SJSA1 (cell line): ENCODE measurements around the gene ZBBX. TPM values are rescaled to one million over a fixed set of nuclear protein-coding genes. Genes with fewer than 3 reads are reported as not detected.

Source experiments
- DNase-seq, 2 experiments: peaks; one replicate each; pipeline ENCODE4 v3.0.0-alpha.2; 2015 to 2020; ENCODE audit warnings: low spot score in 2 of 2, low read depth in 1 of 2
- H3K27ac ChIP-seq: fragments of 250-450 bp; sonication (Bioruptor Pico); 2 replicates; pipeline ENCODE4 v1.5.1; 2020; ENCODE audit warnings: mild to moderate bottlenecking, moderate library complexity
- H3K27me3 ChIP-seq: fragments of 250-450 bp; sonication (Bioruptor Pico); replicated peaks from 2 replicates; pipeline ENCODE4 v1.5.1; 2020; ENCODE audit warnings: mild to moderate bottlenecking, moderate library complexity
- H3K36me3 ChIP-seq: fragments of 250-450 bp; sonication (Bioruptor Pico); 2 replicates; pipeline ENCODE4 v1.5.1; 2020; ENCODE audit warnings: mild to moderate bottlenecking
- H3K4me1 ChIP-seq: fragments of 250-450 bp; sonication (Bioruptor Pico); replicated peaks from 2 replicates; pipeline ENCODE4 v1.6.1; 2021; ENCODE audit warnings: mild to moderate bottlenecking
- H3K4me3 ChIP-seq: fragments of 250-450 bp; sonication (Bioruptor Pico); 2 replicates; pipeline ENCODE4 v1.5.1; 2020; ENCODE audit warnings: mild to moderate bottlenecking
- H3K9me3 ChIP-seq: fragments of 250-450 bp; sonication (Bioruptor Pico); replicated peaks from 2 replicates; pipeline ENCODE4 v1.5.1; 2020; ENCODE audit warnings: mild to moderate bottlenecking
- total RNA-seq: library from RNA; depleted of rRNA; stranded (reverse); fragments of >200 nt; shearing (Covaris generic); gene quantifications from 2 replicates; pipeline ENCODE4 v1.2.3, GENCODE V29; 2014

Gene ZBBX
- total RNA-seq, 1 experiment from 2014 or later, result not detected

DNA sequence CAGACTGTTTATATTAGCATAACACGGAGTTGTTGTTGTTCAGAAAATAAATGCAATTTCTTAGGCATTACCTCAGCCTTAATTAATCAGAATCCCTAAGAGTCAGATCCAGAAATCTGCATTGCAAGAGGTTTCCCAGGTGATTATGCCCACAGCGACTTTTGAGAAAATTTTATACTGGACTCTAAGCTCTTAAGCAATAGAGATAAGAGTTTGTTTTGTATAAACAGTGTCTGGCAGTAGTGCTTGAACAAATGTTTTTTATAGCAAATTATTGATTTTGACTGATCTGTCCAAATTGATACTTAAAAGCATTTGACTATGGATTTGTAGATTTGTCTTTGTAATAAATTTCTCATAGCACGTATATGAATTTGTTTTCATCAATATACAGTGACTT, 92.8 kb downstream of the ZBBX start:
- Histone ChIP-seq H3K36me3 (no peaks in the 10 kb centered on the region), H3K27ac (no peak overlapping the region), H3K9me3 (no peaks in the 10 kb centered on the region), H3K4me3 (no peak overlapping the region), H3K27me3 (no peaks in the 10 kb centered on the region), H3K4me1 (no peaks in the 10 kb centered on the region)
- no peak for DNase-seq

DNA sequence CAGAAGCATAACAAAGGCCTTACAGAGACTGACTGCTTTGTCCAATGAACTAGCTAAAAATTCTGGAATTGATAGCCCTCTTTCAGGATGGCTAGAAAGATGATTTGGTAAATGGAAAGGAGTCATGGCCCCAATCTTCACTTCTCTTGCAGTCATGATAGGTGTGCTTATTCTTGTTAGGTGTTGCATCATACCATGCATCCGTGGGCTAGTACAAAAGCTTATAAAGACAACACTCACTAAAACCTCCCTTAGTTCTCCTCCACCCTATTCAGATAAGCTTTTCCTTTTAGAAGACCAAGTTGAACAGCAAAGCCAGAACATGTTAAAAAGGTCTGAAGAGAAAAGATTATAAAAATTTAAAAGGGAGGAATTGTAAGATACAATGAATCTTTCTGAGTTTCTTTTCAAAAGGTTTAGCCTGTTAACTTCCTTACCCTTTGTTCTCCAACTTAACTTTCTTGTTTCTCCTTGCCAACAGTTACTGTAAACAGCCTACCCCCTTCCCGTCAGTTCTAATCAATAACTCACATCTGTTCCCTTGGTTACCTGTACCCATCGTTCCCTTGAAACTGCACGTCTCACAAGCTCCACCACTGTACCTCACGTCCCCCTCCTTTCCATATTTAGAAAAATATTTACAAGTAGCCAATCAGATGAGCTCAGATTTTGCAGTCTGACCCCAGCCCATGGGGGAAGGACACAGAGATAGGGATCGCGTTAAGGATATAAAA, 105.8 kb downstream of the ZBBX start:
- H3K27ac ChIP-seq, result no peak overlapping the region
- no peaks in the 10 kb centered on the region for H3K9me3 ChIP-seq
- no peaks in the 10 kb centered on the region for H3K4me1 ChIP-seq
- no peaks in the 10 kb centered on the region for H3K27me3 ChIP-seq
- H3K36me3 ChIP-seq, result no peaks in the 10 kb centered on the region
- no peak overlapping the region for H3K4me3 ChIP-seq
- no peak for DNase-seq

DNA sequence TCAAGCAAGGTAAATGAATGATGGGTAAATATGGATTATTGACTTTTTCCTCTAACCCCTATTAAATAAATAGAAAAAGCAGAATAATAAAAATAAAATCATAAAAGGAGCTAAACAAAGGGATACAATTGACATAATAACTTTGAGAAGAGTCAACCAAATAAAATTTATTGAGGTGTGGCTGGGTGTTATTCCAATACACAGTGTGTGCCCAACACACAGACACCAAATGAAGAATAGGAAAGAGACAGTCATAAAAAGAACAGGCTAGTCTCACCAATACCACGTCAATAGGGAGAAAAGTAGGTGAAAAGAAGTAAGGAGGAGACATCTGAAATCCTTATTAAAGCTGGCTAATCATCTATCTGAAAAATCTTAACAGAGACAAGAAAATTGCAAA, 127.1 kb downstream of the ZBBX start:
- H3K27ac ChIP-seq, result no peak overlapping the region
- no peak for DNase-seq
- no peaks in the 10 kb centered on the region for H3K9me3 ChIP-seq
- no peaks in the 10 kb centered on the region for H3K4me1 ChIP-seq
- no peak overlapping the region for H3K4me3 ChIP-seq
- no peaks in the 10 kb centered on the region for H3K27me3 ChIP-seq
- H3K36me3 ChIP-seq, result no peaks in the 10 kb centered on the region

DNA sequence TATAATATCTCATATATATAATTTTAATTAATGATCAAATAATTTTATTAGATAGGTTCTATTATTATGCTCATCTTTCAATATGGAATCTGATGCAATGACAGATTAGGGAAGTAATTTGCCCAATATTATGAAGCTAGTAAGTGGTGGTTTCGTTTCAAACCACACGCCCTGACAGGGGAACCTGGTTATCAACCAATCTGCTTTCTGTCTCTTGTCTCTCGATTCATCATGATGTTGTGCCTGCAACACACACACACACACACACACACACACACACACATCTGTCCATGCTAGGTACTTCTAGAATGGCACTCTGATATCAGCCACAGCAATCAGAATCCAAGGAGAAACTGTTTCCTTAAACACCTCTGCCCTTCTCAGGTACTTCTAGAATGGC, 128.4 kb downstream of the ZBBX start:
- no peaks in the 10 kb centered on the region for H3K9me3 ChIP-seq
- no peak for DNase-seq
- H3K4me1 ChIP-seq, result no peaks in the 10 kb centered on the region
- H3K27ac ChIP-seq, result no peak overlapping the region
- no peaks in the 10 kb centered on the region for H3K36me3 ChIP-seq
- no peak overlapping the region for H3K4me3 ChIP-seq
- H3K27me3 ChIP-seq, result no peaks in the 10 kb centered on the region

DNA sequence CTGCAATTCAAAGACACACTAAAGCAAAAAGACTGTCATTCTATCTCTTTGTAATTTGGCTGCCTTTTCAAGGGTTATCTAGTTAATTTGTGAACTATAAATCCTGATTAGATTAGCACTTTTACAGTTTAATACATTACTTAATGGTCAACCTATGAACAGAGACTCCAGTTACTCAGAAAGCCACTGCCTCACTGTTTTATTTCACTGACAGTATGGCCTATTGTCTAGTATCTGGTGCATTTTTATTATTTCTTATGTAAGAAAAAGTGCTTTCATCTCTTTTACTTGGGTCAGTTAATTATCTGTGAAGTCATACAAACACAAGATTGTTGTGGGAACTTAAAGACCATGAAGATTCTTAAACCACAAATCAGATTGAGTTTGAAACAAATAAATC, 133.8 kb downstream of the ZBBX start:
- Histone ChIP-seq H3K27me3 (no peaks in the 10 kb centered on the region), H3K27ac (no peak overlapping the region), H3K4me1 (no peaks in the 10 kb centered on the region), H3K4me3 (no peak overlapping the region), H3K9me3 (no peaks in the 10 kb centered on the region), H3K36me3 (no peaks in the 10 kb centered on the region)
- DNase-seq, result no peak

DNA sequence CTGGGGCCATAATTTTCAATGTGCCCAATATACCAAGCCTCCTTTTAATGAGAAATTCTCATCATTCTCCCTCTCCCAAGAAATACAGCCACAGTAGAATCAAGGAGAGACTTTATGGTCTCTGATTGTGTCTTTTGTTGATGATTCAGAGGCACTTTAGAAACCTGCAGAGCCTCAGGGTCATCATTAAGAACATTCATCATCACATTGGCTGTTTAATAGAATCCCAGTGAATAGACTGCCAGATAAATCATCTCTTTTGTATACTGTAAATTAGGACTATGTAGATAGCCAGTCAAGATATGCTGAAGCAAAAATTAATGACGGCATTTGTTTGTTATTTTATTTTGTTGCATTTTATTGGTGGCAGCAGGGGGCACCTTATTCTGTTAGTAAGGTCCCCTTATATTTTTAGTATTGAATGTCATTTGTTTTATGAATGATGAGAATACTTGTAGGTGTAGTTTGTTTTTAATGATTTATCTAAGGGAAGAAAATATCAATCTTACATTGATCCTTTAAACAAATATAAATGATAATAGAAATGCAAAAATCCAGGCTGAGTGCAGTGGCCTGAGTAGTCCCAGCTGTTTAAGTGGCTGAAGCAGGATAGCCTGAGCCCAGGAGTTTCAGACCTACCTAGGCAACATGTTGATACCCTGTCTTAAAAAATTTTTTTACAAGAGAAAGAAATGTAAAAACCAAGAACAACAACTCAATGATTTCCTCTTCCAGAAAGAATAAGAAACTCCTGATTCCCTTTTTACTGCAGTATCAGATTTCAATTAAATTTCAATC, 138.8 kb downstream of the ZBBX start:
- Histone ChIP-seq H3K27me3 (no peaks in the 10 kb centered on the region), H3K4me3 (no peak overlapping the region), H3K27ac (no peak overlapping the region), H3K36me3 (no peaks in the 10 kb centered on the region), H3K4me1 (no peaks in the 10 kb centered on the region), H3K9me3 (no peaks in the 10 kb centered on the region)
- DNase-seq, result no peak

DNA sequence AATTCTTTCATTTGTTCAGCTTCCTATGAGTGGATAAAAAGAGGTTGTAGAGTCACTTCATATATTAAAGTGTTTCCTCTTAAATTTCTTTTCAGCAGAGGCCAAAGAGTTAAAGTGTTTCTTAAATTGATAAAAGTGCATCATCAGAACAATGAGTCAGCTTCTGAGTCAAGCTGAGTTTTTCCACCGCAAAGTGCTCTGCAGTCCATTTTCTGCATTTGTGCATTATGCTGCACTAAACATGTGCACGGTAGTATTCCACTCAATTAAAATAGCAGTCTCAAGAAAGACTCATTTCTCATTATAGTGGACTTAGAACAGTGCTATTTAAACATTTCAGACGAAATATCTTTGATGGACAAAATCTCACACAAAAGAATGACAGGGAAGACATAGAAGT, 152.0 kb downstream of the ZBBX start:
- no peak for DNase-seq
- H3K36me3 ChIP-seq, result no peaks in the 10 kb centered on the region
- H3K27ac ChIP-seq, result no peak overlapping the region
- H3K27me3 ChIP-seq, result no peaks in the 10 kb centered on the region
- H3K9me3 ChIP-seq, result 0 out of 2 replicates have a peak, but pooled peaks cover 2% of the 10 kb centered on the region
- H3K4me1 ChIP-seq, result no peaks in the 10 kb centered on the region
- no peak overlapping the region for H3K4me3 ChIP-seq

DNA sequence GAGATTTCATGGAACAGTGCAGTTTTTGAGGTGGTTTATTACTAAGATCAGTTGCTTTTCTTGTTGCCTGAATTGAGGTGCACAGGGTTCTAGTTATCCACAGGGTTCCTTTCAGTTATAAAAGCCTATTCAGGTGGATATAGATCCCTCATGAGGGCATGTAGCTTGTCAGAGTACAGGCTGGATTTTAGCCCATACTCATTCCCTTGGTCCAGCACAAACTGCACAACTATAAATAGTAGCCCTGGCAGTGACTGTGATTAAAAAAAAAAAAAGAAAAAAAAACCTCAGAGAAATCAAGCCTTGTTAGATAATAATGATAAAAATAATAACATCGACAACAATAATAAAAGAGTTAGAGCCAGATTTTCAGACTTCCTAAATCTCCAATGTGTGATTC, 154.3 kb downstream of the ZBBX start:
- H3K9me3 ChIP-seq, result 0 out of 2 replicates have a peak, but pooled peaks cover 2% of the 10 kb centered on the region
- DNase-seq, result no peak
- no peaks in the 10 kb centered on the region for H3K27me3 ChIP-seq
- H3K36me3 ChIP-seq, result no peaks in the 10 kb centered on the region
- H3K4me1 ChIP-seq, result no peaks in the 10 kb centered on the region
- H3K27ac ChIP-seq, result no peak overlapping the region
- no peak overlapping the region for H3K4me3 ChIP-seq

DNA sequence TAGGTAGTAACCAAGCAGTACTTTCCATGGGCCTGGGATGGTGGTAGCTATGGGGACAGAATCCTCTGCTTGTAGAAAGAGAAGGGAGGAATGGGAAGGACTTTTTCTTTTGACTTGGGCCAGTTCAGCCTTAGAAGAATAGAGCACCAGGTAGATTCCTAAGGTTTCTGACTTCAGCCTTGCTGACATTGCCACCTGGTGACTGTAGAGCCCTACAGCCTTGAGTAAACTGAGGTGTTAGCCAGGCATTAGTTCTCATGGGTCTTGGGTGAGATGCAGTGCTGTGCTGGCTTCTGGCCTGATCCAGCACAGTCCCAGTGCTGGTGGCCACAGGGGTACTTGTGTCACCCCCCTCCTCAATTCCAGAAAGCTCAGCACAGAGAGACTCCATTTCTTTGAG, 171.1 kb downstream of the ZBBX start:
- Histone ChIP-seq H3K9me3 (no peaks in the 10 kb centered on the region), H3K36me3 (no peaks in the 10 kb centered on the region), H3K27ac (no peak overlapping the region), H3K4me1 (no peaks in the 10 kb centered on the region), H3K4me3 (no peak overlapping the region), H3K27me3 (no peaks in the 10 kb centered on the region)
- no peak for DNase-seq

DNA sequence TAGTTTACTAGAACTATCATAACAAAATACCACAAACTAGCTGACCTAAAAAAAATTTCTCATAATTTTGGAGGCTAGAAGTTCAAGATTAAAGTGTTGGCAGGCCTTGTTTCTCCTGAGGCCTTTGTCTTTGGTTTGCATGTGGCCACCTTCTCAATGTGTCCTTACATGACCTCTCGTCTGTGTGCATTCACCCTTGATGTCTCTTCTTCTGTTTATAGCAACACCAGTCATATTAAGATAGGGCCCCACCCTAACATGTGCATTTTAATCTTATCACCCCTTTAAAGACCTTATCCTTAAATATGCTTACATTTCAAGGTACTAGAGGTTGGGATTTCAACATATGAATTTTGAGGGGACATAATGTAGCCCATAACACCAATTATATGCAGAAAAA, 177.0 kb downstream of the ZBBX start:
- Histone ChIP-seq H3K4me1 (no peaks in the 10 kb centered on the region), H3K36me3 (no peaks in the 10 kb centered on the region)
- DNase-seq, result no peak

DNA sequence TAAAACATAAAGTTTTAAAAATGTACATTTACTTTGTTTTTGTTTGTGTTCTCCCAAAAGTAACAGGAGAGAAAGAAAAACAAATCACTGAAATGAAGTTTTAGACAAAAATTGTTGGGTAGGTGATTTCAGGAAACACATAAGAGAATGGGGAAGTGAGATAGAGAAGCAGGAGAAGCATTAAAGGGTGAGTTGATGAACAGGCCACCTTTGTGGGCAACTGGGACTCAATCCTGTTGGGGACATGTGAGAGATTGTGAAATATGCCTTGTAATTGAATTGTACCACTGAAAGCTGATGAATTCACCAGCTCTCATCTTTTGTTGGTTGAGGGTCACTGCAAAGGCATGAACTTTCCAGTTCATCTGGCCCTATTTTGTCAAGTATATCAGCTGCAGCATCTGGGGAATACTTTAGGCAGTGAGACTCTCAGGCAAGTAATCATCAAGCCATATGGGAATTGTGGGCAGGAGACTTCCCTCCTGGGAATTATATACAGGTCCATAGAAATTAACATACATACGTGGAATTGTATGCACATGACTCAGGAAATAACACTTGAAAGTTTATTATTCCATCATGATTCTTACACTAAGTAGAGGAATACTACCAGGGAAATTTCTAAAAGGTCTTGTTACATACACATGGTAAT, 181.0 kb downstream of the ZBBX start:
- no peaks in the 10 kb centered on the region for H3K27me3 ChIP-seq
- H3K27ac ChIP-seq, result no peak overlapping the region
- H3K4me3 ChIP-seq, result no peak overlapping the region
- H3K9me3 ChIP-seq, result no peaks in the 10 kb centered on the region
- no peaks in the 10 kb centered on the region for H3K36me3 ChIP-seq
- no peaks in the 10 kb centered on the region for H3K4me1 ChIP-seq
- no peak for DNase-seq

More for the DNA sequence above, 177.0 kb downstream of the ZBBX start:
- Histone ChIP-seq H3K27ac (no peak overlapping the region), H3K9me3 (no peaks in the 10 kb centered on the region), H3K27me3 (no peaks in the 10 kb centered on the region), H3K4me3 (no peak overlapping the region)
